ENCODE data around the gene PEPD.

DNA sequence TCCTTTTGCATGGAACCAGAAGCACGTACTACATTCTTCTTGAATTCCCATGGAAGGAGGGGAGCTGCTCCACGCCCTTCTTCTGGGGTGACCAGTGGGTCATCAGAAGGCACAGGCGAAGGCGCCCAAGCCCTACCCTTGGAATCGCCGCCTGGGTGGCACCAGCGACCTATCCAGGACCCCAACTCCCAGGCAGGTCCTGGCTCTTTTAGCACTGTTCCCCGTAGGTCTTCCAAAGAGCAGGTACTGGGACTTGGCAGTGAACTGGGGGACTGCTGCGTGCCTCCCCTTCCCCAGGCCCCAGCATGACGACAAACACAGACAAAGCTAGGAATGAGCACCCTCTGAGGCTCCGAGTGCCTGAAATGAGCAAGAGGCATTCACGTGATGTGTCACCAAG, 103.1 kb downstream of the PEPD start:
- TF ChIP-seq EZH2phosphoT487 (IDR thresholded peaks at IDR 0.05; ENCODE audit: low read depth, severe bottlenecking, unreplicated experiment) = no peak
- no peak for TF ChIP-seq CTCF (IDR thresholded peaks at IDR 0.05; ENCODE audit: poor library complexity)

All from hepatocyte (in vitro differentiated cells).